Measurements from ENCODE around the gene IL1RAP.

Gene IL1RAP

GRCh38 chr3:190607021-190607420 is 93.1 kb downstream of the IL1RAP start:
- DNase-seq (ENCODE audit: low spot score) = no peak

GRCh38 chr3:190608850-190609589 is 95.1 kb downstream of the IL1RAP start:
- DNase-seq (ENCODE audit: low spot score) = no peak

GRCh38 chr3:190614226-190615059 is 100.6 kb downstream of the IL1RAP start:
- no peak for DNase-seq (ENCODE audit: low spot score)

GRCh38 chr3:190615060-190615384 is 101.1 kb downstream of the IL1RAP start:
- no peak for DNase-seq (ENCODE audit: low spot score)

GRCh38 chr3:190615607-190616006 is 101.7 kb downstream of the IL1RAP start:
- no peak for DNase-seq (ENCODE audit: low spot score)

- DNase-seq (ENCODE audit: low spot score) = no peak
Measured at GRCh38 chr3:190616637-190617036, 102.8 kb downstream of the IL1RAP start.

GRCh38 chr3:190617185-190617584 is 103.3 kb downstream of the IL1RAP start:
- DNase-seq (ENCODE audit: low spot score) = no peak

GRCh38 chr3:190618330-190619030 is 104.6 kb downstream of the IL1RAP start:
- no peak for DNase-seq (ENCODE audit: low spot score)

- no peak for DNase-seq (ENCODE audit: low spot score)
Measured at GRCh38 chr3:190619353-190619752, 105.5 kb downstream of the IL1RAP start.

- DNase-seq (ENCODE audit: low spot score) = no peak
Measured at GRCh38 chr3:190619761-190620160, 105.9 kb downstream of the IL1RAP start.

GRCh38 chr3:190620886-190621608 is 107.2 kb downstream of the IL1RAP start:
- no peak for DNase-seq (ENCODE audit: low spot score)

- DNase-seq (ENCODE audit: low spot score) = no peak
Measured at GRCh38 chr3:190621927-190622326, 108.0 kb downstream of the IL1RAP start.

- no peak for DNase-seq (ENCODE audit: low spot score)
Measured at GRCh38 chr3:190624282-190624681, 110.4 kb downstream of the IL1RAP start.

- no peak for DNase-seq (ENCODE audit: low spot score)
Measured at GRCh38 chr3:190626951-190627620, 113.2 kb downstream of the IL1RAP start.

GRCh38 chr3:190629088-190629487 is 115.2 kb downstream of the IL1RAP start:
- no peak for DNase-seq (ENCODE audit: low spot score)

- DNase-seq (ENCODE audit: low spot score) = no peak
Measured at GRCh38 chr3:190631295-190631694, 117.4 kb downstream of the IL1RAP start.

GRCh38 chr3:190641564-190641963 is 127.7 kb downstream of the IL1RAP start:
- DNase-seq (ENCODE audit: low spot score) = no peak

- no peak for DNase-seq (ENCODE audit: low spot score)
Measured at GRCh38 chr3:190642016-190642415, 128.1 kb downstream of the IL1RAP start.

- no peak for DNase-seq (ENCODE audit: low spot score)
Measured at GRCh38 chr3:190644035-190644434, 130.2 kb downstream of the IL1RAP start.

- DNase-seq (ENCODE audit: low spot score) = no peak
Measured at GRCh38 chr3:190644766-190645165, 130.9 kb downstream of the IL1RAP start.

GRCh38 chr3:190645932-190646460 is 132.1 kb downstream of the IL1RAP start:
- no peak for DNase-seq (ENCODE audit: low spot score)

All from SK-N-DZ (cell line).